H1 (cell line): Measurements from ENCODE around the gene NRTN. TPM values are rescaled to one million over a fixed set of nuclear protein-coding genes. Genes with fewer than 3 reads are reported as not detected.

ENCODE experiments used
- CTCF ChIA-PET: fragments of 300-600 bp; sonication (Branson Sonifier 250); formaldehyde crosslinking; loops from one replicate; lab custom pipeline; 2021; ENCODE audit not compliant: partially characterized antibody; lab: Charles Lee
- POLR2A ChIA-PET: fragments of 300-600 bp; sonication (Branson Sonifier 250); formaldehyde crosslinking; loops from one replicate; lab custom pipeline; 2021; ENCODE audit warnings: inconsistent platforms; ENCODE audit not compliant: partially characterized antibody; lab: Charles Lee
- DNase-seq, 2 experiments: peaks; one replicate each; pipeline versions ENCODE4 v3.0.0 to v3.0.0-alpha.2; 2010 to 2022; ENCODE audit warnings: low spot score in 2 of 2, low read depth in 1 of 2, mixed read lengths in 1 of 2
- FAIRE-seq: peaks from 2 replicates; lab custom pipeline; 2011; peaks lifted over from hg19 to GRCh38; lab: Jason Lieb, UNC
- H2AFZ ChIP-seq: 2 replicates; pipeline ENCODE4 v1.8.1; 2012; ENCODE audit warnings: low read length, inconsistent platforms
- H2AK5ac ChIP-seq: 2 replicates; pipeline ENCODE4 v1.6.1; 2013; ENCODE audit warnings: low read depth, low read length
- H2BK120ac ChIP-seq: replicated peaks from 2 replicates; pipeline ENCODE3; 2013; ENCODE audit warnings: low read depth, low read length, inconsistent platforms
- H2BK12ac ChIP-seq: 2 replicates; pipeline ENCODE4 v1.6.1; 2013; ENCODE audit warnings: low read depth, low read length
- H2BK15ac ChIP-seq: 2 replicates; pipeline ENCODE4 v1.6.1; 2013; ENCODE audit warnings: low read length
- H2BK20ac ChIP-seq: 2 replicates; pipeline ENCODE4 v1.6.1; 2013; ENCODE audit warnings: low read length
- H2BK5ac ChIP-seq: 2 replicates; pipeline ENCODE4 v1.6.1; 2013; ENCODE audit warnings: low read depth, low read length
- H3K14ac ChIP-seq: 2 replicates; pipeline ENCODE4 v1.6.1; 2013; ENCODE audit warnings: inconsistent platforms; ENCODE audit not compliant: insufficient read length
- H3K18ac ChIP-seq: 2 replicates; pipeline ENCODE4 v1.6.1; 2013; ENCODE audit warnings: low read length; ENCODE audit errors: extremely low read depth
- H3K23ac ChIP-seq: 2 replicates; pipeline ENCODE4 v1.6.1; 2013; ENCODE audit warnings: inconsistent platforms; ENCODE audit not compliant: insufficient read length
- H3K23me2 ChIP-seq: 2 replicates; pipeline ENCODE4 v1.6.1; 2013; ENCODE audit warnings: low read depth, low read length
- H3K27ac ChIP-seq: 2 replicates; pipeline ENCODE4 v1.6.1; 2011; ENCODE audit warnings: low read depth, low read length, inconsistent platforms
- H3K27me3 ChIP-seq, 4 experiments: replicated peaks in 1 of 4; 1 replicate in 1 of 4; 2 replicates in 3 of 4; pipeline versions ENCODE4 v1.6.1 to v1.8.1; 2011 to 2013; ENCODE audit warnings: low read length in 3 of 4, mild to moderate bottlenecking in 3 of 4, inconsistent platforms in 2 of 4, mixed read lengths in 2 of 4, moderate library complexity in 1 of 4; ENCODE audit not compliant: control insufficient read depth in 3 of 4, insufficient read depth in 3 of 4; ENCODE audit errors: extremely low read depth in 1 of 4
- H3K36me3 ChIP-seq, 4 experiments: 2 replicates each; pipeline versions ENCODE4 v1.6.1 to v1.8.1; 2011 to 2013; ENCODE audit warnings: mild to moderate bottlenecking in 4 of 4, low read length in 3 of 4, moderate library complexity in 2 of 4, control low read depth in 1 of 4, inconsistent platforms in 1 of 4; ENCODE audit not compliant: insufficient read depth in 4 of 4, control insufficient read depth in 2 of 4
- H3K4ac ChIP-seq: replicated peaks from 2 replicates; pipeline ENCODE3; 2013; ENCODE audit warnings: low read length, low read depth, mixed read lengths, inconsistent platforms; ENCODE audit not compliant: insufficient read length
- H3K4me1 ChIP-seq, 4 experiments: replicated peaks in 1 of 4; 1 replicate in 1 of 4; 2 replicates in 3 of 4; pipeline versions ENCODE4 v1.6.1 to v1.8.1; 2011 to 2013; ENCODE audit warnings: low read length in 3 of 4, inconsistent platforms in 2 of 4, mixed read lengths in 1 of 4; ENCODE audit not compliant: insufficient read depth in 4 of 4, control insufficient read depth in 3 of 4
- H3K4me2 ChIP-seq, 2 experiments: 2 replicates each; pipeline versions ENCODE4 v1.6.1 to v1.8.1; 2011 to 2013; ENCODE audit warnings: low read depth in 2 of 2, low read length in 2 of 2, control low read depth in 1 of 2, inconsistent platforms in 1 of 2, mild to moderate bottlenecking in 1 of 2; ENCODE audit not compliant: insufficient read depth in 1 of 2
- H3K4me3 ChIP-seq, 4 experiments: fragments of 200-600, 300-600 bp in 1 of 4; sonication (generic), shearing (Covaris generic), sonication (Bioruptor Twin) in 1 of 4; 2 replicates each; pipeline versions ENCODE4 v1.5.1 to v1.8.1; 2011 to 2016; ENCODE audit warnings: low read length in 4 of 4, low read depth in 3 of 4, control low read depth in 2 of 4, inconsistent platforms in 2 of 4, mild to moderate bottlenecking in 2 of 4, mixed read lengths in 1 of 4, moderate library complexity in 1 of 4; ENCODE audit not compliant: insufficient read depth in 2 of 4; ENCODE audit errors: extremely low read depth in 1 of 4
- H3K56ac ChIP-seq: replicated peaks from 2 replicates; pipeline ENCODE3; 2013; ENCODE audit warnings: low read depth, mild to moderate bottlenecking, mixed read lengths, low read length, inconsistent platforms; ENCODE audit not compliant: insufficient read length
- H3K79me1 ChIP-seq: 2 replicates; pipeline ENCODE4 v1.6.1; 2013; ENCODE audit warnings: low read depth, low read length, control low read depth
- H3K79me2 ChIP-seq, 2 experiments: 2 replicates each; pipeline versions ENCODE4 v1.6.1 to v1.8.1; 2012 to 2013; ENCODE audit warnings: low read length in 2 of 2, mild to moderate bottlenecking in 2 of 2, inconsistent platforms in 1 of 2; ENCODE audit not compliant: insufficient read depth in 2 of 2, control insufficient read depth in 1 of 2
- H3K9ac ChIP-seq, 4 experiments: replicated peaks in 1 of 4; 1 replicate in 1 of 4; 2 replicates in 3 of 4; pipeline versions ENCODE4 v1.6.1 to v1.8.1; 2011 to 2013; ENCODE audit warnings: low read depth in 3 of 4, low read length in 3 of 4, control low read depth in 2 of 4, mild to moderate bottlenecking in 2 of 4, moderate library complexity in 2 of 4, inconsistent platforms in 1 of 4; ENCODE audit errors: extremely low read depth in 1 of 4
- H3K9me3 ChIP-seq, 2 experiments: 2 replicates each; pipeline versions ENCODE4 v1.6.1 to v1.8.1; 2012 to 2013; ENCODE audit warnings: mild to moderate bottlenecking in 2 of 2, moderate library complexity in 2 of 2, control low read depth in 1 of 2, inconsistent platforms in 1 of 2, low read depth in 1 of 2, low read length in 1 of 2, mixed read lengths in 1 of 2; ENCODE audit not compliant: insufficient read depth in 2 of 2
- H4K20me1 ChIP-seq, 2 experiments: replicated peaks in 1 of 2; 2 replicates each; pipeline versions ENCODE3 to v1.8.1; 2011 to 2013; ENCODE audit warnings: inconsistent platforms in 2 of 2, low read length in 2 of 2, mild to moderate bottlenecking in 1 of 2; ENCODE audit not compliant: insufficient read depth in 2 of 2, control insufficient read depth in 1 of 2
- H4K5ac ChIP-seq: 2 replicates; pipeline ENCODE4 v1.6.1; 2013; ENCODE audit warnings: low read length, low read depth, mixed read lengths, inconsistent platforms; ENCODE audit not compliant: insufficient read length
- H4K8ac ChIP-seq: 2 replicates; pipeline ENCODE4 v1.8.0; 2013; ENCODE audit warnings: mild to moderate bottlenecking, moderate library complexity, low read length, inconsistent platforms; ENCODE audit not compliant: insufficient read depth; ENCODE audit errors: extremely low read depth
- H4K91ac ChIP-seq: replicated peaks from 2 replicates; pipeline ENCODE3; 2013; ENCODE audit warnings: low read length, mixed read lengths, inconsistent platforms; ENCODE audit not compliant: insufficient read length
- BACH1 ChIP-seq: IDR thresholded peaks from 2 replicates; pipeline ENCODE4 v1.6.1; 2012; ENCODE audit warnings: low read length, improper control_type of control experiment
- TEAD4 ChIP-seq: IDR thresholded peaks from 2 replicates; pipeline ENCODE4 v1.6.1; 2012; ENCODE audit warnings: low read depth, low read length, inconsistent platforms, mixed read lengths
- WGBS, 2 experiments: shearing (Covaris generic) in 1 of 2; methylation state at CpG; one replicate each; pipeline versions ENCODE4 v1.1.6 to v1.1.7; 2013 to 2015; ENCODE audit warnings: low lambda C conversion rate in 2 of 2, mixed read lengths in 2 of 2, inconsistent platforms in 1 of 2, low coverage in 1 of 2, missing lambda C conversion rate in 1 of 2; ENCODE audit not compliant: insufficient replicate concordance in 2 of 2, insufficient coverage in 1 of 2, insufficient read length in 1 of 2; ENCODE audit errors: extremely low coverage in 1 of 2, missing lambda C conversion rate in 1 of 2; 5-methylcytosine and 5-hydroxymethylcytosine counted together
- polyA plus RNA-seq, 7 experiments: library from polyadenylated mRNA; depleted of rRNA in 3 of 7; stranded (reverse) in 5 of 7; unstranded in 2 of 7; fragments of >200 nt in 5 of 7; fragments of 200-250 nt in 2 of 7; gene quantifications; 1 replicate in 5 of 7; 2 replicates in 1 of 7; 4 replicates in 1 of 7; pipeline versions ENCODE4 v1.2.1 to v1.2.3, GENCODE V29; 2011 to 2013; ENCODE audit warnings: missing spikeins in 2 of 7, mixed read lengths in 2 of 7
- total RNA-seq: library from RNA; stranded (reverse); fragmentation: NEBNext Ultra II Directional; extraction: Animal tissue kit (Norgen Biotek cat#: 25700); gene quantifications from 2 replicates; pipeline ENCODE4 v1.2.1, GENCODE V29; 2021

NRTN gene
- total and polyA plus RNA-seq, 2 of the 8 experiments (the other 6 are each of a cell fraction or from before 2014, with no cell fraction given): 3.9 to 5.3 TPM

- H2AK5ac ChIP-seq: no peak overlapping the region
- no peak for FAIRE-seq
- H2BK120ac ChIP-seq: no peak overlapping the region
- H3K18ac ChIP-seq: no peak overlapping the region
- DNase-seq: no peak
- H4K5ac ChIP-seq: no peak overlapping the region
- H2BK12ac ChIP-seq: no peak overlapping the region
- no peak overlapping the region for H4K91ac ChIP-seq
- CTCF ChIA-PET: interaction anchor here (0.7 to 7.8 kb wide), 6 partner anchors 25 to 187 kb away, joined by 3 to 58 read pairs (median 3); partner anchors contain the start of gene NRTN
- WGBS, 2 experiments: 84% methylated on average over 9 of the region's 9 CpGs; no CpG with 5 or more reads in 1 of the 2 experiments
- no peak overlapping the region for H3K56ac ChIP-seq
- no peak overlapping the region for H3K27ac ChIP-seq
- H2BK20ac ChIP-seq: no peak overlapping the region
- peaks cover 0 to 3% (median 0%) of the 10 kb centered on the region in 4 experiments; a peak in 2 of 7 replicates for H3K27me3 ChIP-seq
- no peak overlapping the region for H3K23ac ChIP-seq
- no peak overlapping the region for H3K4me2 ChIP-seq
- no peak overlapping the region for H3K14ac ChIP-seq
- H3K4me3 ChIP-seq: no peak overlapping the region
- no peaks in the 10 kb centered on the region for H3K9me3 ChIP-seq
- H3K9ac ChIP-seq: no peak overlapping the region
- H4K8ac ChIP-seq: no peak overlapping the region
- POLR2A ChIA-PET: interaction anchor here (5.9 kb wide), 1 partner anchor 60 kb away, joined by 43 read pairs; no protein-coding TSS in a partner anchor
- no peak overlapping the region for H2BK5ac ChIP-seq
- H3K79me1 ChIP-seq: no peaks in the 10 kb centered on the region
- TF ChIP-seq BACH1 (no peak), TEAD4 (no peak)
- H3K36me3 ChIP-seq: no peaks in the 10 kb centered on the region
- peaks cover 0 to 8% (median 5%) of the 10 kb centered on the region in 4 experiments; a peak in 6 of 7 replicates for H3K4me1 ChIP-seq
- no peak overlapping the region for H3K4ac ChIP-seq
- H4K20me1 ChIP-seq: peaks cover 0 to 2% of the 10 kb centered on the region in 2 experiments
- peaks cover 12% of the 10 kb centered on the region; the same call in 1 of the 2 replicates for H3K23me2 ChIP-seq
- H3K79me2 ChIP-seq: no peaks in the 10 kb centered on the region
- H2AFZ ChIP-seq: no peak overlapping the region
- H2BK15ac ChIP-seq: no peak overlapping the region
These were observed 26.3 kb downstream of the NRTN start for GRCh38 chr19:5831159-5831558.
